SKM-1 treated with dmso at 0.1 percent for 144 hours (cell line): ENCODE measurements around the gene ETF1.
"Not testable (repeated sequence)": the region's sequence is repeated elsewhere in the genome, so short reads cannot be mapped to it uniquely, and the experiment has no call there.

Source experiments
- DNase-seq: peaks from one replicate; lab custom pipeline; 2025; ENCODE audit not compliant: unreplicated experiment; lab: John Stamatoyannopoulos, UW

ETF1 gene

GRCh38 chr5:138491669-138492559 lies 51.1 kb downstream of the ETF1 start:
- peak; percentile 86 for DNase-seq

DNA sequence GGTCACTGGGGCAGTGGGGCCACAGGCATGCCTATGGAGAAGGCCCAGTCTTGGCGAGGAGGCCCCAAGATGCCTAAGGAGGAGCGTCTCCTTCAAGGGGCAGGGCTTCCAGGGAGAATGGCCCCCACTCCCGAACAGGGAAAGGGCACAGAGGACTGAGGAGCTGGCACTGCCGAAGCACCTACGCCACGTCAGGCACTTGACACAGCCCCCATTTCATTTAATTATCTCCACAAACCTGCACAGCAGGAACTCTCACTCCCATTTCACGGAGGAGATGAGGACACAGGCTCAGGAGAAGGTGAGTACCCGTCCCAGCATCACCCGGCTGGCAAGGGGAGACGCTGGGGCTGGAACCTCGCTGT lies 51.8 kb downstream of the ETF1 start:
- no peak for DNase-seq

- DNase-seq, result no peak
These were observed 52.3 kb downstream of the ETF1 start for GRCh38 chr5:138490648-138491283.

DNA sequence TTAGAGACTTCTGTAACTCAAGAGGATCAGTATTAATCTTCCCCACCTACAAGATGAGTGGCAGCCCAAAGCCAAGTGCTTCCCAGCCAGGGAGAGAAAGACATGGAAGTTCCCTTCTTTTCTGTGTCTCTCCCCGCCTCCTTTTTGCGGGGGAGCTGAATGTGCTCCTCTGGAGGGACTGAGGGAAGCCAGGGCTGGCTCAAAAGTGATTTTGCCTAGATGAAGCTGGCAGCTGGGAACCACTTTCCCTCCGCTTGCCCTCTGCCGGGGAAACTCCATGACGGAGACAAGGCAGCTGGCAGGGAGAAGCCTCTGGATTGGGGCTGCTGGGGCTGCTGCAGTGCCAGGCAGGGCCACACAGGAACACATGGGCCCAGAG lies 53.4 kb downstream of the ETF1 start:
- DNase-seq, result no peak

- no peak for DNase-seq
These were observed 54.5 kb downstream of the ETF1 start for GRCh38 chr5:138488481-138488945.

DNA sequence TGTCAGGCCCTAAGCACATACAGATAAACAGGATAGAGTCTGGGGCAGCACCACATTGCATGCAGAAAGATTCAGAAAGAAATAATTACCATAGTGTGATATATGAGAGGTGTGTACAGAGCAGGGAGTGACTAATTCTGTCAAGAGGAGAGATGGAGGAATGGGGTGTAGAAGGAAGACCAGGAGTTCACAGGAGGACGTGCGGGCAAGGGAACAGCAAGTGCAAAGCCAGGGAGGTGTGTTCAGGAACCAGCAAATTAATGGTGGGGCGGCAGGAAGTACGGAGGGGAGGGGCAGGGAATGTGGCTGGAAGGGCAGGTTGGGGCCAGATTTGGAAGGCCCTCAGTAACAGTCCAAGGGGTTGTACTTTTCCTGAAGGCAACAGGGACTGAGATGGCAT lies 60.4 kb downstream of the ETF1 start:
- DNase-seq, result no peak

DNA sequence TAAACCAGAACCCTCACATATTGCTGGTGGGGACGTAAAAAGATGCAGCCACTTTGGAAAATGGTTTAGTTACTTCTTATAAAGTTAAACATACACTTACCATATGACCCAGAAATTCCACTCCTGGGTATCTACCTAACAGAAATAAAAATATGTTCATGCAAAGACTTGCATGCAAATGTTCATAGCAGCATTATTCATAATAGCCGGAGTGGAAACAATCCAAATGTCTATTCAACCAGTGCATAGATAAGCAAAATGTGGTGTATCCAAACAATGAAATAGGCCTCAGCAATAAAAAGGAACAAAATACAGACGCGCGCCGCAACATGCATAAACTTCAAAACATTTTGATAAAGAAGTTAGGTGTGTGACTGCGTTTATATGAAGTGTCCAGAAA lies 66.1 kb downstream of the ETF1 start:
- DNase-seq, result no peak

DNA sequence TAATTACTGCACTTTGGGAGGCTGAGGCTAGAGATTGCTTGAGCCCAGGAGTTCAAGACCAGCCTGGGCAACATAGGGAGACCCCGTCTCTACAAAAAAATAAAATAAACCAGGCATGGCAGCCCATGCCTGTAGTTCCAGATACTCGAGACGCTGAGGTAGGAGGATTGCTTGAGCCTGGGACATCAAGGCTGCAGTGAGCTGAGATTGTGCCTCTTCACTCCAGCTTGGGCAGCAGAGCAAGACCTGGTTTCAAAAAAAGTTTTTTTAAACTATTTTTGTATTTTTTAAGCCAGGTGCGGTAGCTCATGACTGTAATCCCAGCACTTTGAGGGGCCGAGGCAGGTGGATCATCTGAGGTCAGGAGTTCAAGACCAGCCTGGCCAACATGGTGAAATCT lies 69.9 kb downstream of the ETF1 start:
- not testable (repeated sequence) for DNase-seq

- DNase-seq, result no peak
These were observed 70.7 kb downstream of the ETF1 start for GRCh38 chr5:138472353-138472752.

DNA sequence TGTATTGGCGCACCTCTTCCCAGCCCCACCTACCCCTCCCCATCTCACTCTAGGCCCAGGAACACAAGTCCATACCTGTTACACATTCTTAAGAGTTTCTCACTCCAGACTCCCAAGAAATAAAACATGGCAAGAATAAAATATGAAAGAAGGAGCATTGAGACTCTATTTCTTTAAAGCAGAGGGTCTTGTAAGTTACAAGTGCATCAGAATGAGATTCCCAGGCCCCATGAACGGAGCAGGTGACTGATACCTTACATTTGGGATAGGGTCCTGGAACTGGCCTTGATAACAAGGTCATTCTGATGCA lies 72.0 kb downstream of the ETF1 start:
- no peak for DNase-seq

- DNase-seq, result no peak
These were observed 72.5 kb downstream of the ETF1 start for GRCh38 chr5:138470322-138471051.

GRCh38 chr5:138469540-138470321 lies 73.3 kb downstream of the ETF1 start:
- no peak for DNase-seq

DNA sequence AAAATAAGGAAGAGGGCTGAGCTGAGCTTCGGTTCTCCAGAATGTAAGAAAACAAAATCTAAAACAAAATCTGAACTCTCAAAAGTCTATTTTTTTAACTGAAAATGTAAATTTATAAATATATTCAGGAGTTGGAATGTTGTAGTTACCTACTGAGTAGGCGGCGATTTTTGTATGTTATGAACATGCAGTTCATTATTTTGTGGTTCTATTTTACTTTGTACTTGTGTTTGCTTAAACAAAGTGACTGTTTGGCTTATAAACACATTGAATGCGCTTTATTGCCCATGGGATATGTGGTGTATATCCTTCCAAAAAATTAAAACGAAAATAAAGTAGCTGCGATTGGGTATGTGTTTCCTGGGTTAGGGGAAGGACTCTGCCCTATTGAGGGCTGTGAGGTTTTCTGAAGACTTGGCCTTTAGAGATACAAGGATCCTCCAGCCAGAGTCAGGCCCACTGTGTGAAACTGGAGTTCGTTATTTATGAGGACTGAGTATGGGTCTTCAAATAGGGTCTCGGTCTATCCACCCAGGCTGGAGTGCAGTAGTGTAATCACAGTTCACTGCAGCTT lies 74.0 kb downstream of the ETF1 start:
- DNase-seq, result no peak

GRCh38 chr5:138468133-138468965 lies 74.7 kb downstream of the ETF1 start:
- DNase-seq, result peak; percentile 55

GRCh38 chr5:138467711-138468132 lies 75.3 kb downstream of the ETF1 start:
- no peak for DNase-seq

GRCh38 chr5:138466900-138467710 lies 75.9 kb downstream of the ETF1 start:
- no peak for DNase-seq

- DNase-seq, result no peak
These were observed 76.7 kb downstream of the ETF1 start for GRCh38 chr5:138466125-138466899.
